HL-60/S4 treated with retinoic acid at 250 ng/mL for 4 days and 3 days (cell line): ENCODE measurements around the gene GABBR2.

Experiments
- in situ Hi-C: fragments of 300-500 bp; cut with MboI; formaldehyde crosslinking; loops from 2 replicates; pipeline ENCODE4 v1.7.0; 2022; ENCODE audit warnings: low sequenced_read_pairs

GABBR2 gene

DNA sequence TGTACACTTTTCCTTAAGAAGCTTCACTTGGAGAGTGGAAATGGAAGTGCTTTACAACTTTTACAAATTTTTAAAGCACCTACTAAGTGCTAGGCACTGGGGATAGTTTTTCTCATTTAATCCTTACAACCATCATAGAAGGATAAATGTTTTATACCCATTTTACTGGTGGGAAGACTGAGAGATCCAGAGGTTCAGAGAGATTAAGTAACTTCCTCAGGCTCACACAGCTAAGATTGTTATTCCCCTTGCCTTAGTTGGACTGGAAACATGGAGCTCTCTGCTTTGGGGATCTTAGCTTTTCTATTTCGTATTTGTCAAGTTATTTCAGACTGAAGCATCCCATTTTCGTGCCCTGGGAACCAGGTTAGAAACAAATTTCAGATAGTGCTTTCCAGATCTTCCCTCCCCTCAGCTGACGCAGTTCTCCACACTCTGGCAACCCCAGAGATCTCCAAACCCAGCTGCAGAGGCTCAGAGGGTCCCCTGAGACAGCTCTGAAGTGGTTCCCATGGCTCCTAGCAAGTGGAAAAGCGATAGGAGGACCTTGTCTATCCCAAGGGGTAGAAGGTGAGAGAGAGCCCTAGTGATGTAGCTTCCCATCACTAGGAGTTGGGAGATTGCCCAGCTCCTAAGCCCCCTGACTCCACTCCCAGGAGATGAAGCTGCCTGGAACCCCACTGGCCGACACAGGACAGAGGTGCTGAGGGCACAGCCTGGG lies 16.2 kb upstream of the GABBR2 start:
- in situ Hi-C loops: no loop called here

DNA sequence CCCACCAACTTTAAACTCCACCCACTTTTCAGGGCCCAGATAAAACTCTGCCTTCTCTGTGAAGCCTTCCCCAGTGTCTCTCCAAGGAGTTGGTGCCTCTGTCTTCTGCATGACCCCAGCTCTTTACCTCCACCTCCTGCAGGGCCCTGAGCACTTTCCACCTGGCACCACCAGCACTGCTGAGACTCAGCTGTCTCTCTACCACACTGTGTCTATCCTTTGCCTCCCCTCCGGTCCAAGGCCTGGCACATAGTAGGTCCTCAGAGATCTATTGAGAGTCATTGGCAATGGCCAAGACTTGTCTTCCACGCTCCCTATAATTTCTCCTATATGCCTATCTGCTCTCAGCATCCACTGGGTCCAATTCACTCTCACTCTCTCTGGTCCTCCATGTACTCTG lies 12.9 kb upstream of the GABBR2 start:
- in situ Hi-C loops: no loop called here

DNA sequence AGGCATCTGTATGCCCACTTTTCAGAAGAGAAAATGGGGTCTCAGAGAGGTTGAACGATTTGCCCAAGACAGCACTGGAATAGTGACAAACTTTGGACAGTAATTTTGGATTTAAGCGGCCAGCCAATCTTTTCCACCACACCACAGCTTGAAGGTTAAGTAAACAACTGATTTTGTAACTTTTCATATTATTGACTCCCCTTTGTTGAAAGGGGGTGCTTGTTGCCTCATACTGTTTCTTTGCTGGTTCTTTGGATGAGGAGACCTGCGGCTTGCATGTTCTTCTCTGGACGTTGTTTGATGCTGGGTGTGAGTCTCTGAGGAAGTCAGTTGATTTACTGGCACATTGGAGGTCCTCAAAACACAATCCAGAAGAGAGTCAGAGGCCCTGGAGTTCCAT lies 11.7 kb upstream of the GABBR2 start:
- in situ Hi-C loops: no loop called here

DNA sequence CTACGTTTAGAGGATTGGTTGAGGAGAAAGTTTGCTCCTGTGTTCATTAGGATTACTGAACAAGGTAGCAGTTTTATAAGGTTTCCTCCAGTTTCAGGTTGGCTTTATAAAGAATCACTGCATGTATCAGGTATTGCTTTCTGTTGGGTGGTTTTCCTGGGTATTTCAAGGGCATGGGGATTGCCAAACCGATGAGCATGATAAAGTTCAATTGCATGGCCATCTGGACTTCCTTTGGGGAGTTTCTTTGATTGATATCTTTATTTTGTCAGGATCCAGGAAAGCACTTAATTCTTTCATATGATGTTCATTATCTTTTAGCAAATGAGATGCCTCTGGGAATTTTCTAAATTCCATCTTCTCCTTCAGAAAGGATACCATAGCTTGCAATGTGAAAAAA lies 10.3 kb upstream of the GABBR2 start:
- in situ Hi-C loops: no loop called here

DNA sequence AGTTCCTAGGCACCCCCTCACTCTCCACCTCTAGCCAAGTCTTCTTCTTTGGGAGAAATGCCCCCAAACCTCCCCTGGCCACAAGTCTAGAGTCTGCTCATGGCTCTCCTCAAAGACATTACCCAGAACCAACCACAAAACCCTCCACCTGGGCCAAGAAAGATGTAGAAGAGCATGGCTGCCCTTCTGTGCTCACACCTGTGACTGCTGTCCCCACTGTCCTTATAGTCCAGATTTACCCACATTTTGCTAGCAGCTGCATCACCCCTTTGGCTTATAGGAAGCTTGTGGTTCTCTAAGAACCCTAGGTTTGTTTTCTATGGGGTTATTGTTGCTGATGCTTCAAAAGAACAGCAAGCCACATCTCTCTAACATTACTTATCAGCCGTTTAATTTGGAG lies 6.1 kb upstream of the GABBR2 start:
- in situ Hi-C loops: no loop called here

DNA sequence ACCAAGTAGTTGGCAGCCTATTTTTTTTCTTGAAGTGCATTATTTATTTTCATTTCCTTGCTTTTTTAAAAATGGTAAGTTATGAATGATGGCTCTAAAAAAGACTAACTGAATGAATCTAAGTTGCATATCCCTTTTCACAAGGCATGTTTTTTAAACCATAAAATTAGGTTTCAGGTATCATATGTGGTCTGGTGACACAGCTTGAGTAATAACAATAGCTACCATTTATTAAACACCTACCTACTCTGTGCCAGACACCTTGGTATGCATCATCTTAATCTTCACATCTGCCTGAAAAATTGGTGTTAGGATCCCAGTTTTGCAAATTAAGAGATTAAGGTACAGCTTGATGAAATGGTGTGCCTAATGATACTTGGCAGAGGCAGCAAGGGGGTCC lies 4.3 kb upstream of the GABBR2 start:
- in situ Hi-C loops: no loop called here

DNA sequence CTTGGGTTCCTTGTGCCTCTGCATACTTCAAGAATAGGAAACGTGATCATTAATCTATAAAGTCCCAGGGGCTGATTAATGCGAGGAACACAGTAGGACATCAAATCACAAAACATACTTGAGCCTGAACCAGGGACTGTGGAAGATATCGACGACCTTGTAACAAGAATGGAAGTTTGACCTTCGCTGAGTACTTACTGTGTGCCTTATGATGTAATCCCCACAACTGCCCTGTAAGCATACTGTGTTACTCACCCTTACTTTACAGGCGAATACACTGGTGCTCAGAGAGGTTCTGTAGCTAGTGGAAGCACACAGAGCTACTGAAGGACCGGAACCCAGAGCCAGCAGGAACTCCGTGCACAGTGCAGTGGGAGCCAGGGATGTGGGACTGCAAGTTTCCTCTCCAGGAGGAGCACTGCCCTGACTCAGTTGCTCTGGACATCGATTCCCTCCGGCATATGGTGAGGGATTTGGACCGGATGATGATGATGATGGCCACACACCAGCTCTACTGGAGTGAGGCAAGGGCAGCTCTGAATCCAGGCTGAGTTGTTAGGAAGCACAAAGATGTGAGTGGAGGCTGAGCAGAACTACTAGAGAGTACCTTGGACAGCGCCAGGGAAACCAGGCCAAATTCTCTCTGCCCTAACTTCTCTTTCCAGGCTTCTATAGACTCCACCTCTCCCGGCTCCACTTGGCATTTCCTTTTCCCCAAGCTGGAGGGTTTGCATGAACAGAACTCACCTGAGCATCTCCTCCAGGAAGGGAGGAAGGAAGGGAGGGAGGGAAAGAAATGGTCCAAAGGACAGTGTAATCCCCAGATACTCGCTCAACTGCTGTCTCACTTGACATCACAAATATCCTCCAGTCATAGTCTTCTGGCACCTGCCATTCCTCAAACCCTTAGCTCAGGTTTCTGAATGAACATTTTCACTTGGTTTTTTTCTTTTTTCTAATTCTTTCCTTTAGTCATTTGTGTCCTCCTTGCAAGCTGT lies 1.5 kb upstream of the GABBR2 start:
- in situ Hi-C loops: no loop called here

DNA sequence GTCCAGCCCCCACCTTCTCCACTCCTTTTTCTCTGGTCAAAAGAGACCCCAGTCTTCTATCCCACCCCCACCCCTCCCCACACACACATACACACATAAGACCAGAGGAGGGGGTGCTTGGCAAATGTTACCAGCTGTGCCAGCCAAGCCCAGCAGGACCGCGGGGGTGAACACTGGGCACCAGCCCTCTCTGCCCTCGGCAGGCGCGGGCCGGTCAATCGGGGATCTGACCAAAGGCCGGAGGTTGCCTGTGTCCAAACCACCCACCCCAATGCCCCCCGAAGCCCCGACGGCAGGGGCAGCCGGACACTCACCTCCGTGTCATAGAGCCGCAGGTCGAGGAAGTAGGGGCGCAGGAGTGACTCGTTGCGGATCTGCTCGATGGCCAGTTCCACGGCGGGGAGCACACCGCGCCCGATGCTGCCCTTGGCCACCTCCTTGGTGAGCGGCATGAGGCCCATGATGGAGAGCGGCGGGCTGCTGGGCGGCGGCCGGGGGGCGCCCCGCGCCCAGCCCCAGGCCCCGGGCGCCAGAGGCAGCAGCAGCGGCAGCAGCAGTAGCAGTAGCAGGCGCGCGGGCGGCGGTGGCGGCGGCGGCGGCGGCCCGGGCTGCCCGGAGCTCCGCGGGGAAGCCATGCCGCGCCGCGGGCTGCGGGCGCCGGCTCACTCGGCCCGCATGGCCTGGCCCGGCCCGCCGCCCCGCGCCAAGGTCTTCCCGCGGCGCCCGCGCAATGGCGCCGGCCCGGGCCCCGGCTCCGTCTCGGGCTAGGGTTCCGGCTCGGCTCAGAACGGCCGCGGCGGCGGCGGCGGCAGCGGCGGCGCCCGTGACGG lies 417 bp downstream of the GABBR2 start:
- in situ Hi-C loops: no loop called here

DNA sequence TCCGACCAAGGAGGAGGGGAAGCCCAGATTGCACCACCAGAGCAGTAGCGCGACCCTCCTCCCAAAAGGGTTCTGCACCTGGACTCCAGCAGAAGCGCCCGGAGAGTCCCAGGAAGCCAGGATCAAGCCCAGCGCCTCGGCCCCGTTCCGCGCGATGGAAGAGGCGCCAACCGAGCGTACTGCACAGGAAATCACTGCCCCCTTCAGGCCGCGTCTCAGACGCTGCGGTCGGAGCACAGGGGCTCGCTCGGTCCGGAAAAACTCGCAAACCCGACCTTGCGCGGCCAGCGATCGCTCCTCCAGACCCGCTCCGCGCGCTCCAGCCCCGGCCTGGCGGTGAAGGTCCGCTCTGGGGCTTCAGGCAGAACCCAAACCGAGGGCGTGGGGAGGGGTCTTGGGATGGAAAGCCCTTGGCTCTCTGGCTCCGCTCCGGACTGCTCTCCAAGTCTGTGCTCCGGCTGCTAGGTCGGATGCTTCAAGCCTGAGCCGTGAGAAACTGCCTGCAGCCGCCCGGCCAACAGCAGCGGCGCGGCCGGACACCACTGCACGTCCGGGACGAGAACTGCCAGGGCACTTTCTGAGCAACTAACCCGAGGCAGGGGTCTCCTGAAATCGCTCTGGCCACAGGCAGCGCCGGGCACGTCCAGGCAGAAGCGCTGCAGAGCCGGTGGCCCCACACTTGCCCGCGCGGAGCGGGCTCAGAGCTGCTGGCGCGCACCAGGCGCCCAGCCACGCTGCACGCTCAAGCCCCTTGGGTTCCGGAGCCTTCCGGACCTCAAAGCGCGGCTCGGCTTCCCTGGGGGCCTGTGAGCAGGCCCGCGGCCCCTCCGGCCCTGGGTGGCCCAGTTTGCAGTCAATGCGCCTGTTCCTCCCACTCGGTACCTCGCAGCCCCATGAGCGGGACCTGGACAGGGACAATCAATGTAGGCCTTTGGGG lies 1.3 kb downstream of the GABBR2 start:
- in situ Hi-C loops: no loop called here

DNA sequence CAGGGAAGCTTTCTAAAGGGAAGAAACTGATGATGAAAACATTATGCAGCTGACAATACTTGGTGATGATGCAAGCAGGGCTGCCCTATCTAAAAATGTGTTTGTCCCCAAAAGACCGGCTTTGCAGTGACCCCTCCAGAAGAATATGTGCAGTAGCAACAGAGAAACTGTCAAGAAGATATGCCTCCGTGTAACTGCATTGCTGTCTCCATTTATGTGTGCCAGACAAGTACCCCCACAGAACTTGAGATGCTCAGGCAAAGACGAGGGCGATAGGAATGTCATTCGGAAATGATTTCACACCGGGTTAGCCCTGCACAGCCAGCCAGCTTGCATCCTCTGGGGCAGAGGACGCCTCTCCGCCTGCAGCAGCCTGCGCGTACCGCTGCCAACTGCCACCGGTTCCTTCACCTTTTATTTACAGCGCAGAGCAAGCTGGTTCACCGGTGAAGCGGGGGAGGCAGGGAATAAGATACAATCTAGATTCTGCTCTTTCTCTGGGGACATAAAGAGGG lies 2.0 kb downstream of the GABBR2 start:
- in situ Hi-C loops: no loop called here

DNA sequence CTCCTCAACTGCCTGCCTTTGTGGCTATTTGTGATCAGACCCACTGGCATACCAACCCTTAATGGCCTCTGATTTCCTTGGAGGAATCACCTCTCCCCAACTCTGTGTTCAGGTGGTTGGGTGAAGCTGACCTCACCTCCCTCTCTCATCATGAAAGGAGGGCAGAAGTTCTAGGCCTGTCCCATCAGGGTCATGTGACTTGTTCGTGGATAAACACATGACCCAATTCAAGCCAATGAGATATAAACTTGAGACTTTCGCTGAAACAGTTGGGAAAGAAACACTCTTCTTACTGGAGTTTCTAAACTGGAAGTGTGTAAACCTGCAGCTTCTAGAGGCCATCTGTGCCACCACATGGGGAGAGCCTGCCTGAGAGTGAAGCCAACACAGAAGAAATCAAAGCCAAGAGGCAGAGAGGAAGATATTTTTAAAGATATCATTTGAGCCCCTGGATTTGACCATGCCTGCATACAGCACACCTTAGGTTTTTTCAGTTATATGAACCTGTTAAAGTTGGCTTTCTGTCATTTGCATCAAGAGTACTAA lies 5.8 kb downstream of the GABBR2 start:
- in situ Hi-C loops: no loop called here

DNA sequence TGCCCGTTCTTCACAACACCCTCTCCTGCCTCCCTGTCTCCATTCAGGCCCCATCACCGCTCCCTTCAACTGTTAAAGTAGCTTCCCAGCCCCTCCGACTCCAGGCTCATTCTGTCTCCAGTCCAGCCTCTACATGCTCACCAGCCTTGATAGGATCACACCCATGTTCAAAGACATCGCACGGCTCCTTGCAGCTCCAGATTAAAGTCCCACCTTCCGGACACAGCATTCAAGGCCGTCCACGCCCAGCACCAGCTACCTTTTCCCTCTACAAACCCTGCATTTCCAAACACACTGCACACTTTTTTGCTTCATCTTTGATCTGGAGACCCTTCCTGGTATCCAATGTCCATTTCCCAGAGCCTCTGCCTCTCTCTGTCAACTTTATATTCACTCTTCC lies 6.4 kb downstream of the GABBR2 start:
- in situ Hi-C loops: no loop called here

DNA sequence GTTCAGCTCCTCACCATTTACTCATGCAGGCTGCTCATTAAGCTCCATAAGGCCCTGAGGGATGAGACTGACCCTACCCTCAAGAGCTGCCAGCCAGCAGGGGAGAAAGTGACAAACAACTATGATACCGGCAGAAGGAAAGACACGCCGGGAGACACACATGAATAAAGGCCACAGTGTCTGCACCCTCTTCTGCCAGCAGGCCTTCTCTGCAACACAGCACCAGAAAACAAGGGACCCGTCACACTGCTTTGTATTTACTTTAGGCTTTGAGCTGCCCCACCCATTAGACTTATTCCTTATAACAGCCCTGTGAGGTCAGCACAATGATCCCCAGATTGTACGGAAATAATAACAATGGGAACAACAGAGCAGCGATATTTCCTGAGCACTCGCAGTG lies 7.2 kb downstream of the GABBR2 start:
- in situ Hi-C loops: no loop called here

DNA sequence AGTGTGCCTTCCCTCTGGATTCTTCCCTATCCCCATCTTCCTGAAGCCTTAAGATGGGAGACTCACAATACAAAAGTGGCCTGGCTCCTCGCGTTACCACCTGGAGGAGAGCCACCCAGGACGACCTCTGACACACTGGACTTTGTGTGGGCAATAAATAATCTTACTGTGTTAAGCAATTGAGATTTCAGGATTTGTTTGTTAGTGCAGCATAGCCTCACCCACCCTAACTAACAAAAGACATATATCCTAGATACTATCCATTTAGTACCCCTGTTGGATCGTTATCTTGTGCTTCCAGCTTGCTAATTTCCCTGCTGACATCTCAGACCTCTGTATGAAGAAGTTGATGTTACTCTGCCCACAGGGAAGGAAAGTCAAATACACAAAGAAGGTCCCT lies 7.9 kb downstream of the GABBR2 start:
- in situ Hi-C loops: no loop called here

DNA sequence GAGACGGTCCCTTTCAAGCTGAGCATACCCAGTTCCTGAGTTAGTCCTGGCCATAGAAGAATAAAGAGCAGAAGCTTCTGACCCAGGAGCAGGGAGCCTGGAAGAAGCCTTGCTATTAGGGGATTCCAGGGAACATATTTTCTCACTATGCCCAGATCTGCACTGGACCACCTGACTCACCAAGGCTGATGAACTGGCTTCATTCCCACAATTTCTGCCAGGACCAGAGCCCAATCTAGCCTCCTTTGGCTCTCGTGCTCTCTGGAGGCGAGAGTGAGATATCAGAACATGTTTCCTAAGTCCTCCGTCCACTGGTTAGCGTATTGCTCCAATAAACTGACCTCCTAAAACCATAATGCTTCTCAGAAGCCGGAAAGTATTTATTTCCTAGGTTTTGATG lies 9.9 kb downstream of the GABBR2 start:
- in situ Hi-C loops: no loop called here

DNA sequence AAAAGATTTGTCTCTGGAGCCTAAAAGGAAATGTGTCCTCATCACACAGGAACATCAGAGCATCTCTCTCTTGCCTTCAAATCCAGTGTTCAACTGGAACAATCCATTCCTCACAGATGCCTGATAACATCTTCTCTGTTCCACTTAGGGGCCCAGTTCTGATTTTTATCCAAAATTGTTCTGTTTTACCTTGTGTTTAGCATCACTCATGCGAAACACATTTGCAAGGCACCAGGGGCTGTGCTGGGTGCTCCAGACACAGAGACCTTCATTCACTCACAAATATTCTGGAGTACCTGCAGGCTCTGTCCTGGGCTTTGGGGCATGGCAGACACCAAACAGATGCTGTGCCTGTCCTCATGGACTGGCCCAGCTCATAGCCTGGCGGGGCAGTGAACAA lies 13.8 kb downstream of the GABBR2 start:
- in situ Hi-C loops: no loop called here

DNA sequence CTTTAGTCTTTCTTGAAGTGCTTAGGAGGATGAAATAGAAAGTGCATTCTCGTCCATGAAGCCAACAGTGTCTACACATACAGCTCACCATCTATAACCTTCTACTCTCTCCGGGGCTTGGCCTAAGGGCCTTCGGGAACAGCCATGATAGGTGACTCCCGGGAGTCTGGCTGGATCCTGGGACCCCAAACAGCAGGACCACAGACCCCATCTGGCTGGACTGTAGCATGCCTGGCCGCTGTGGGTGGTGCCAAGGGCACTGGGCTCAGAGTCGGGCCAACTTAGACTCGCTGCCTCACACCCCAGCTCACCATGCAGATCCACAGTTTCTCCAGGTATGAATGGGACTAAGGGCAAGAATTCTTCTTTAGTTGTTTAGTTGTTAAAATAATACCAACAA lies 16.3 kb downstream of the GABBR2 start:
- in situ Hi-C loops: no loop called here

DNA sequence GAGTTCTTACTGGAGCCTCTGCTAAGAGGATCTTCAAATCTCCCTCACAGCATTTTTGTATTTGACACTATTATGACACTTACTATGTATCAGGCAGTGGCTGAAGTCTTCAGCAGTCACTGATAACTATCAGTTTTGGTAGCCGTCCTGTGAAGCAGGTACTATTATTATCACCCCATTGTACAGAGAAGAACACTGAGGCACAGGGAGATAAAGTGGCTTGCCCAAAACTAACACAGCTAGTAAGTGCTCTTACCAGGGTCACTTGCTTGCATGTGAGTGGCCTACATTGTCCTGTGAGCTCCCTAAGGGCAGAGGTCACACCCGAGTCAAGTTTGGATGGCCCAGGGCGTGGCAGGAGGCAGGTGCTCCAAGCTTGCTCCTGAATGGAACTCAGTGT lies 16.8 kb downstream of the GABBR2 start:
- in situ Hi-C loops: no loop called here

DNA sequence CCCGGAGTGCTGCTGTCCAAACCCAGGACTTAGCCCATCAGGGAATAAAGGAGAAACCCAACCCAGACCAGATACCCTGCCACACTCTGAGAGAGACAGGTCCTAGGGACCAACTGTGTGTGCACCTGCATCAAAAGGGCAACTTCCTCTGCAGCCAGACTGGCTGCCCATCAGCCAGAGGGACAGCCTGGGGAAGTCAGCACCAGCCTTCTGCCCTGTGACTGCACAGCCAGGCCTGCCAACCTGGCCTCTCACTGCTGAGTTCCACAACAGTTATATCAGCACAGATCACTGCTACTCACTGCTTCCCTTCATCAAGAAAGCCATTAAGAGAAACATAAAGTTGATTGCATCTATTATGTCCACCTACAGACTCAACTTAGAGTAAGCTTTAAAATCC lies 18.0 kb downstream of the GABBR2 start:
- in situ Hi-C loops: no loop called here
